Measurements from ENCODE around the gene SOX13.

The SOX13 gene

DNA sequence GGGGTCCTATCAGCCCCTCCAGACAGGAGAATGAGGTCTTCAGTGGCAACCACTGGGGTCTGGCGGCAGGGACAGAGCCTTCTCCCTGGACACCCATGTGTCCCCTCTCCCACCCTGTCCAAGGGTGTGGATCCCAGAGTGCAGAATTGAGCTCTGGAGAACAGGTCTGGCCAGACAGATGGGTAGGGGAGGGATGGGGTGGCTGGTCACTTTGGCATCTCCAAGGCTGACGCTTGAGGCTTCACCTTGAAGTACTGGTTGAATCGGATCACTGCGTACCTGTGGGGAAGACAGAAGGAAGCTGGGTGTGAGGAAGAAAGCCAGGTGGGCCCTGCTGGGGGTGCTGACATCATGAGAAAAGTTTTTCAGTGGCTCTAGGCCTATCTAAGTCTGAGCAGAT, 59.1 kb downstream of the SOX13 start:
- no peak for DNase-seq (ENCODE audit: low spot score)

GRCh38 chr1:204132718-204133117, 59.8 kb downstream of the SOX13 start:
- DNase-seq (ENCODE audit: low spot score): no peak

DNA sequence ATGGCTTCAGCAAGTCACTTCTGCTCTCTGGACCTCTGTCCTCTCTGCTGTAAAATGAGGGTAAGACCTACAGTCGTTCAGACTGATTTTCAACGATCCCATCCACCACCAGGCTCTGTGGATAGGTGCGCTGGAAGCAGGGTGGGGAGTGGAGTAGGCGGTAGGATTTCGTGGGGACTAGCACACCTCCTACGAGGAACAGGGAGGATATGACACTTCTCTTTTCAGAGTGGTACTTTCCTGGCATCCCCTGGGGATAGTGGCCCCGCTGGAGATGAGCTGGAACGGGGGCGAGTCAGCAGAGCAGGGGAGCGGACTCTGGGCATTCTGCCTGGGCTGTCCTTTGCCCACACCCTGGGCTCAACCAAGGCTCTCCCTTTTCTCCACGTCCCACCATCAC, 61.2 kb downstream of the SOX13 start:
- no peak for DNase-seq (ENCODE audit: low spot score)

DNA sequence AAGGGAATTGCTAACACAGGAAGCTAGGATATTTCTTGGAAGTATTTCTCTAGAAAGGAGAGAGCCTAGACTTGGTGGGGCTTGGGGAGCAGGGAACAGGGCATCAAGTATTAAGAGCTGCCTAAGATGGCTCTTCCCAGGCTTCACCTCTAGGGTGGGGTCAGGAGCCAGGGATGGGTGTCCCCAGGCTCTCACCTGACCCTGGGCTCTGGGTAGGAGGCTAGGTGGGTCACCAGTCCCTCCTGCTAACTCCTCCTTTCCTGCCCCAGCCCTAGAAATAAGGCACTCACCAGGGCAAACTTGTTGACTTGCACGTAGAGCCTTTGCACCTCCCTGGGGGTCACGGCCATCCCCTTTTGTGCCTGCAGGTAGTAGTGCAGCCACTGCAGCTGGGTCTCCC, 63.9 kb downstream of the SOX13 start:
- no peak for DNase-seq (ENCODE audit: low spot score)

DNA sequence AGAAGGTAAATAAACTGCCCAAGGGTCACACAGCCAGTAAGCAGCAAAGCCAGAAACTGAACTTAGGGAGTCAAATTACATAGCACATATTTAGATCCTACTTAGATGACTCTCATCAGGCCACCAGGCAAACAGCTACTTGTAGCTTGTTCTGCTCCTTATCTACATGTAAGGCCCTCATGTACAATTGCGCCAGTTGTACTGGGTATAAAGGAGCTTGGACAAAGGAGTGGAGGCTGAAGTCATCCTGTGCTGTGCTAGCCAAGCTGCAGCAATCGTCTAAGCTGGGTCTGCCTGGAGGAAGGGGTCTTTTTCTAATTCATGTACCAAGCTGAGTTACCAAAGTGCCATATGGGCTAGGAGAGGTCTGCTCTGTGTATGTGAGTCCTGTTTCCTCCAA, 66.2 kb downstream of the SOX13 start:
- no peak for DNase-seq (ENCODE audit: low spot score)

GRCh38 chr1:204139952-204140351, 67.0 kb downstream of the SOX13 start:
- no peak for DNase-seq (ENCODE audit: low spot score)

DNA sequence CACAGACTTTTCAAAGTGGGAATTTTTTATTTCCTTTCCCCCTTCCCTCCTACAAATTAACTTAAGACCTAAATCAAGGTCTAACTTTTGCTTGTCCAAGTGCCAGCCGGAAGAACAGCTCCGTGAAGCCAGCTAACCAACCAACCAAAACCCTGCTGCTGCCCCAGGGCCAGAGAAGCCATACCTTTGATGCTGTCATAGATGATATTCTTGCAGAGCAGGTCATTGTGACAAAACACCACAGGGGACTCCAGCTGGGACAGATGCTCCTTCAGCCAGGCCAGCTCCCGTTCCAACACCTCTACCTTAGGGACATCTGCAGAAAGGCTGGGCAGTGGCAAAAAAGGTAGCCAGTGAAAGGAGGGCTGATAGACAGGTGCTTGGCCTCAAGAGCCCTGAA, 68.2 kb downstream of the SOX13 start:
- DNase-seq (ENCODE audit: low spot score): no peak

GRCh38 chr1:204142032-204142974, 69.4 kb downstream of the SOX13 start:
- no peak for DNase-seq (ENCODE audit: low spot score)

- DNase-seq (ENCODE audit: low spot score): no peak
These were observed 70.5 kb downstream of the SOX13 start for GRCh38 chr1:204143276-204144041.

- no peak for DNase-seq (ENCODE audit: low spot score)
These were observed 72.2 kb downstream of the SOX13 start for GRCh38 chr1:204145033-204145504.

GRCh38 chr1:204146309-204146708, 73.4 kb downstream of the SOX13 start:
- DNase-seq (ENCODE audit: low spot score): no peak

GRCh38 chr1:204146965-204147364, 74.0 kb downstream of the SOX13 start:
- DNase-seq (ENCODE audit: low spot score): no peak

GRCh38 chr1:204147406-204148383, 74.8 kb downstream of the SOX13 start:
- DNase-seq (ENCODE audit: low spot score): no peak

DNA sequence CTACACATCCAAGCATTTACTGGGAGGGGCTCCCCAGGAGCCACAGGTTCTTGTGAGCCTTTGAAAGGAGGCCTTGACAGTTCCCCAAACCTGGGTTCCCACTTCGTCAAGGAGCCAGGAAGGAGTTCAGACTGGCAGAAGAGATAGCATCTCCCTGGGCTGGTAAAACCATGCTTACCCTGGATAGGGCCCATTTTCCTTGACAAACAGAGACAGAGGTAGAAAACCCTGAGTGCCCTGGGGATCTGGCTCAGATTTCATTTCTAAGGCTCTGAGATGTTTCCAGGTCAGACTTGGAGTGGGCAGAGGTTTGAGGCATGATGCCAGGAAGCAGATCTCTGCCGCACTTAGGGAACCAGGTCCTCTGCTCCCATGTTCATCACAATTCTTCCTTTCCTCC, 76.2 kb downstream of the SOX13 start:
- no peak for DNase-seq (ENCODE audit: low spot score)

DNA sequence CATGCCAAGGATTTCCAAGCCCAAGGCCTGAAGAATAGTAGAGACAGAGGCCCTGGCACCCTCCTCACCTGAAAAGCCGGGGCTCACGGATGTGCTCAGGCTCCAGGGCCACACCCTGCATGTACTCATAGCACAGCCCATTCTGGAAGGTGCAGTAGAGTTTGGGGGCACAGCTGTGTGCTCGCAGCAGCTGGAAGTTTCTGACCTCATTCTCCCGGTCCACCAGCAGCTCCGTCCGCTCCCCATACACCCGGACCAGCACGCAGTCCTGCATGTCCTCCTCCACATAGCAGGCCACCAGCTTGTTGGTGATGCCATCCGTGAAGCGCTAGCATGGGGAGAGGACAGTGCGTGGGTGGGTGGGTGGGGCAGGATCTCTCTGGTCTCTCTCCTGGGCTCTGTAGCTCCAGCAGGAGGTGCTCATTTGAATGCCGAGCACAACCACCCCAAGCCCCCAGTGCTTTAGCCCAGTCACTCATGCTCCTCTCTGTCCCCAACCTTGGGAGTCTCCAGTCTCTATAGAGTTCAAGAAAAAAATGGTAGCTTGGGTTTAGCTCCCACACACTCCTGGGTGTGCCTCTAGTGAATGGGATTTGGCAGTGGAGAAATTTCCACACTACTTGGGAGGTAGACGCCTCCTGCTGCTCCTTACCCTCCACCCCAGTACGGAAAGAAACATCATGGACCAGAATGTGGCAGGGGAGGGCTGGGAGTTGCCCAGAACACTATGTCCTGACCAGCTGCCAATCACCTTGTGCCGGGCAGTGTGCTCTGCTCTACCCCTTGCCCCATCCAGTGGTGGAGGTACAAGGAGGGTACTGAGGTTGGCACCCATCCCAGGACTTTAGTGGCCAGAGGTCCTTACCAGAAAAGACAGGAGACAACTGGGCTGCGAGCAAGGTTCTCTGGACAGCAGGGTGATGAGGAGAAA, 77.0 kb downstream of the SOX13 start:
- DNase-seq (ENCODE audit: low spot score): no peak

- DNase-seq (ENCODE audit: low spot score): no peak
These were observed 78.0 kb downstream of the SOX13 start for GRCh38 chr1:204150702-204151551.

DNA sequence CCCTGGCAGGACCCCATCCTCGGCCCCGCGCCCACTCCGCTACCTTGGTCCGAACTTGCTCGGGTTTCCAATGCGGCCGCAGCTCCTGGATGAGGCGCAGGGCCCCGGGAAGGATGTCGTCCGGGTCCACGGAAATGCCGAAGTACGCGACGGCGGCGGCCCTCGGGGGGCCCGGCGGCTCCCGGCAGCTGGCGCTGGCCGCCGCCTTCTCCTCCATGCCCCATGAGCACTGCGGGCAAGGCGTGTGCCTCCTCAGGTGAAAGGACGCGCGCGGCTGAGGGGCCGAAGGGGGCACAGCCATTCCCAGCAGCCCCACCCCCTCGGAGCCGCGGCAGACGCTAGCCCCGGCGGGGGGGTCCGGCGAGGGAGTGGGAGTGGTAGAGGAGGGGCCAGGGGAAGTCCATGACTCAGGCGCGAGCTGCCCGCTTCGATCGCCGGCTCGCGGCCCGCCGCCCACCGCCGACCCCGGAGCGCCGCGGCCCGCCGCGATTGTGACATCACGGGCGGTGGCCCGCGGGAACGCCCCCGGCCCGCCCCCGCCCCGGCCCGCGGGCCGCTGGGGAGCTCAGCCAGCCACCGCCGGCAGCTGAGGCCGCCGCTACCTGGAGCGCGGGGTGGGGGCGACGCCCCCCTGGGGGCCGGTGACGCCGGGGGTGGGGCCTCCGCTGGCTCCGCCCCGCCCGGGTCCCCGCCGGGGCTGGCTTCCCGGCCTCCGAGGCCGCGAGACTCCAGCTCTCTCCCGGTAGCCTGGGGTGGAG, 78.8 kb downstream of the SOX13 start, which contains the start of gene ETNK2:
Gene ETNK2 (minus strand): TSS at position 493 of the 758 bp plus-strand sequence. CDS start 192 bp downstream, at position 301.
- DNase-seq (ENCODE audit: low spot score): no peak

GRCh38 chr1:204152310-204153044, 79.6 kb downstream of the SOX13 start:
- no peak for DNase-seq (ENCODE audit: low spot score)
